Endothelial cell of umbilical vein (primary cell): ENCODE measurements around the gene TAS2R8.

Experiments
- FOS ChIP-seq: IDR thresholded peaks from 2 replicates; pipeline ENCODE4 v1.6.1; 2011; ENCODE audit warnings: mild to moderate bottlenecking, low read length, moderate library complexity, borderline replicate concordance; ENCODE audit not compliant: insufficient read depth
- POLR2A ChIP-seq: IDR thresholded peaks from 2 replicates; pipeline ENCODE4 v1.6.1; 2012; ENCODE audit warnings: low read depth, mild to moderate bottlenecking, control low read depth, low read length
- POLR2AphosphoS5 ChIP-seq: IDR thresholded peaks from 2 replicates; pipeline ENCODE4 v1.6.1; 2012; ENCODE audit warnings: low read depth, mild to moderate bottlenecking, control low read depth, low read length, moderate library complexity; ENCODE audit not compliant: insufficient read depth
- TF ChIP-seq, protein P1 (sequence below), 2 donors: IDR thresholded peaks; 1 replicate in 1 of 2; 2 replicates in 1 of 2; pipeline ENCODE4 v1.5.1; 2011; ENCODE audit warnings: low read length in 2 of 2, mild to moderate bottlenecking in 2 of 2, moderate library complexity in 2 of 2, control low read depth in 1 of 2, inconsistent platforms in 1 of 2, low read depth in 1 of 2; ENCODE audit not compliant: insufficient read depth in 1 of 2; ENCODE audit errors: extremely low read depth in 1 of 2
- TF ChIP-seq, protein P2 (sequence below): IDR thresholded peaks from 2 replicates; pipeline ENCODE4 v1.6.1; 2011; ENCODE audit not compliant: insufficient read depth, insufficient read length

DNA sequence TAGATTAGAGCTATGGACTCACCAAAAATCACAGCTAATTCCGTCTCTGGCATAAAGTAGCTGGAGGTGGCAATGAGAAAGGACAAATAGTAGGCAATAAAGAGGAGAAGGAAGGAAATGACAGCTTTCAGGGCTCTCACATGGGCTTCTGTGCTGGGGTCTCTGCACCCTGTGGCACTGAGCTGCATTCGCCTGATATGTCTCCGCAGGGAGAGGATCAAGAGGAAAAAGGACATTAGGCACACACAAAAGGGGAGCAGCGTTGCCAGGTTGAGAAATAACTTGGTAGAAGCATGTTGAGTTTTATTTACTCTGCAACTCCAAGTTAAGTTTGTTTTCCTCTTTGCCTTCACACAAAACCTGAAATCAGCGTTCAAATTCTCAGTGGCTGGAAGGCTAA lies 5.3 kb downstream of the TAS2R8 start:
- TF ChIP-seq, protein P1, sequence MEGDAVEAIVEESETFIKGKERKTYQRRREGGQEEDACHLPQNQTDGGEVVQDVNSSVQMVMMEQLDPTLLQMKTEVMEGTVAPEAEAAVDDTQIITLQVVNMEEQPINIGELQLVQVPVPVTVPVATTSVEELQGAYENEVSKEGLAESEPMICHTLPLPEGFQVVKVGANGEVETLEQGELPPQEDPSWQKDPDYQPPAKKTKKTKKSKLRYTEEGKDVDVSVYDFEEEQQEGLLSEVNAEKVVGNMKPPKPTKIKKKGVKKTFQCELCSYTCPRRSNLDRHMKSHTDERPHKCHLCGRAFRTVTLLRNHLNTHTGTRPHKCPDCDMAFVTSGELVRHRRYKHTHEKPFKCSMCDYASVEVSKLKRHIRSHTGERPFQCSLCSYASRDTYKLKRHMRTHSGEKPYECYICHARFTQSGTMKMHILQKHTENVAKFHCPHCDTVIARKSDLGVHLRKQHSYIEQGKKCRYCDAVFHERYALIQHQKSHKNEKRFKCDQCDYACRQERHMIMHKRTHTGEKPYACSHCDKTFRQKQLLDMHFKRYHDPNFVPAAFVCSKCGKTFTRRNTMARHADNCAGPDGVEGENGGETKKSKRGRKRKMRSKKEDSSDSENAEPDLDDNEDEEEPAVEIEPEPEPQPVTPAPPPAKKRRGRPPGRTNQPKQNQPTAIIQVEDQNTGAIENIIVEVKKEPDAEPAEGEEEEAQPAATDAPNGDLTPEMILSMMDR (IDR thresholded peaks at IDR 0.05; ENCODE audit: extremely low read depth in 1 of 2, insufficient read depth in 1 of 2, low read depth in 1 of 2, low read length in 2 of 2) = no peak
- no peak for TF ChIP-seq POLR2A
- no peak for TF ChIP-seq FOS
- TF ChIP-seq, protein P2, sequence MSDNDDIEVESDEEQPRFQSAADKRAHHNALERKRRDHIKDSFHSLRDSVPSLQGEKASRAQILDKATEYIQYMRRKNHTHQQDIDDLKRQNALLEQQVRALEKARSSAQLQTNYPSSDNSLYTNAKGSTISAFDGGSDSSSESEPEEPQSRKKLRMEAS = no peak
- no peak for TF ChIP-seq POLR2AphosphoS5
